Progenitor cell of endocrine pancreas (in vitro differentiated cells): Measurements from ENCODE around the gene MORF4L2. TPM values are rescaled to one million over a fixed set of nuclear protein-coding genes. Genes with fewer than 3 reads are reported as not detected.
"Not testable (repeated sequence)": the region's sequence is repeated elsewhere in the genome, so short reads cannot be mapped to it uniquely, and the experiment has no call there.

ENCODE experiments used
- DNase-seq: peaks from one replicate; pipeline ENCODE4 v3.0.0; 2021; ENCODE audit warnings: low spot score; ENCODE audit not compliant: unreplicated experiment
- H3K27ac Mint-ChIP-seq: 2 replicates; pipeline ENCODE4 v1.8.0; 2021; ENCODE audit warnings: mild to moderate bottlenecking, moderate library complexity, mixed read lengths
- H3K27me3 Mint-ChIP-seq: 2 replicates; pipeline ENCODE4 v1.8.0; 2021; ENCODE audit warnings: mixed read lengths
- H3K36me3 Mint-ChIP-seq: 2 replicates; pipeline ENCODE4 v1.8.0; 2022; ENCODE audit warnings: mixed read lengths; ENCODE audit not compliant: insufficient read depth
- H3K4me1 Mint-ChIP-seq: 2 replicates; pipeline ENCODE4 v1.8.0; 2021; ENCODE audit warnings: low read depth, mixed read lengths
- H3K4me3 Mint-ChIP-seq: 2 replicates; pipeline ENCODE4 v1.8.0; 2021; ENCODE audit warnings: low read depth, mild to moderate bottlenecking, moderate library complexity, mixed read lengths
- H3K9me3 Mint-ChIP-seq: 2 replicates; pipeline ENCODE4 v1.8.0; 2021; ENCODE audit warnings: low read depth, mixed read lengths
- total RNA-seq: library from RNA; stranded (reverse); gene quantifications from 2 replicates; pipeline ENCODE4 v1.2.1, GENCODE V29; 2021
- TF ChIP-seq, protein P1 (sequence below): fragments of 200-600 bp; sonication (generic); IDR thresholded peaks from one replicate; pipeline ENCODE4 v1.5.0; 2021; ENCODE audit warnings: antibody characterized with exemption, mild to moderate bottlenecking; ENCODE audit not compliant: unreplicated experiment

MORF4L2 gene
- total RNA-seq, 1 donor from 2014 or later: 479 TPM

DNA sequence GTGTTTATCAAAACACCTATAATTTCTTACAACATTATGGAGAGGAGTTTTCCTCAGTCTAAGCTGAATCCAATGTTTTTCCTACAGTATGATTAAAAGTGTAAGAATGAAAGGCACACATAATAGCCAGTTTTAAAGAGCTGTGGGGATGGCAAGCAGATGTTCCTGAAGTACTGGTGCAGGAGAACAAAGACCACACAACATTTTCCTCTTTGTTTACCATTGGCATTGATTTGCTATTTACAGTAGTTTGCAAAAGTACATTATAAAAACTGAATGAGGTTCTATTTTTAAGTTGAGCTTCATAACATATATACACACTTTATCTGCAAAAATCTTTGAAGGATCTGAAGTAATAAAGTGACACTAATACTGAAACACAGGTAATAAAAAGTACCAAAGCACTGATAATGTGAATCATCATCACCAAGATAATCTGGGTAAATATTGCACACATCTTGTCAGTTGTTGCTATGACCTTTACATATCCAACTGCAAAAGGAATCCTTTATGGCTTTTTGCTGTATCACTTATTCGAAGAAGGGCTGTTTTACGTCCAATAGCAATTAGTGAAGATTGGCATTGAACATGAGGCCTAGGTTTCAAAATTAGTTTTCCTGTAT is 35.2 kb downstream of the MORF4L2 start:
- DNase-seq: no peak
- H3K9me3 Mint-ChIP-seq: peaks cover 5% of the 10 kb centered on the region
- no peaks in the 10 kb centered on the region for H3K27me3 Mint-ChIP-seq
- H3K4me1 Mint-ChIP-seq: no peaks in the 10 kb centered on the region
- no peak overlapping the region for H3K4me3 Mint-ChIP-seq
- no peak overlapping the region for H3K27ac Mint-ChIP-seq
- no peaks in the 10 kb centered on the region for H3K36me3 Mint-ChIP-seq
- TF ChIP-seq, protein P1, sequence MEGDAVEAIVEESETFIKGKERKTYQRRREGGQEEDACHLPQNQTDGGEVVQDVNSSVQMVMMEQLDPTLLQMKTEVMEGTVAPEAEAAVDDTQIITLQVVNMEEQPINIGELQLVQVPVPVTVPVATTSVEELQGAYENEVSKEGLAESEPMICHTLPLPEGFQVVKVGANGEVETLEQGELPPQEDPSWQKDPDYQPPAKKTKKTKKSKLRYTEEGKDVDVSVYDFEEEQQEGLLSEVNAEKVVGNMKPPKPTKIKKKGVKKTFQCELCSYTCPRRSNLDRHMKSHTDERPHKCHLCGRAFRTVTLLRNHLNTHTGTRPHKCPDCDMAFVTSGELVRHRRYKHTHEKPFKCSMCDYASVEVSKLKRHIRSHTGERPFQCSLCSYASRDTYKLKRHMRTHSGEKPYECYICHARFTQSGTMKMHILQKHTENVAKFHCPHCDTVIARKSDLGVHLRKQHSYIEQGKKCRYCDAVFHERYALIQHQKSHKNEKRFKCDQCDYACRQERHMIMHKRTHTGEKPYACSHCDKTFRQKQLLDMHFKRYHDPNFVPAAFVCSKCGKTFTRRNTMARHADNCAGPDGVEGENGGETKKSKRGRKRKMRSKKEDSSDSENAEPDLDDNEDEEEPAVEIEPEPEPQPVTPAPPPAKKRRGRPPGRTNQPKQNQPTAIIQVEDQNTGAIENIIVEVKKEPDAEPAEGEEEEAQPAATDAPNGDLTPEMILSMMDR: no peak

DNA sequence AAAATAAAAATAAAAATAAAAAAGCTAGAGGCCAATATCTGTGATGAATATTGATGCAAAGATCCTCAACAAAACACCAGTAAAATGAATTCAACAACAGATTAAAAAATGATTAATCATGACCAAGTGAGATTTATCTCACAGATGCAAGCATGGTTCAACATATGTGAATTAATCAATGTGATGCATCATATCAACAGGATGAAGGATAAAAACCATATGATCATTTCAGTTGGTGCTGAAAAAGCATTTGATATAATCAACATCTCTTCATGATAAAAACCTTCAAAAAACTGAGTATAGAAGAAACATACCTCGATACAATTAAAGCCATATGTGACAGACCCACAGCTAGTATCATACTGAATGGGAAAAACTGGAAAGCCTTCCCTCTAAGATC is 38.9 kb downstream of the MORF4L2 start:
- no peak for DNase-seq
- Mint-ChIP-seq H3K36me3 (no peaks in the 10 kb centered on the region), H3K27ac (no peak overlapping the region), H3K4me1 (no peaks in the 10 kb centered on the region), H3K9me3 (peaks cover 9% of the 10 kb centered on the region), H3K4me3 (no peak overlapping the region), H3K27me3 (no peaks in the 10 kb centered on the region)
- TF ChIP-seq, protein P1: no peak

DNA sequence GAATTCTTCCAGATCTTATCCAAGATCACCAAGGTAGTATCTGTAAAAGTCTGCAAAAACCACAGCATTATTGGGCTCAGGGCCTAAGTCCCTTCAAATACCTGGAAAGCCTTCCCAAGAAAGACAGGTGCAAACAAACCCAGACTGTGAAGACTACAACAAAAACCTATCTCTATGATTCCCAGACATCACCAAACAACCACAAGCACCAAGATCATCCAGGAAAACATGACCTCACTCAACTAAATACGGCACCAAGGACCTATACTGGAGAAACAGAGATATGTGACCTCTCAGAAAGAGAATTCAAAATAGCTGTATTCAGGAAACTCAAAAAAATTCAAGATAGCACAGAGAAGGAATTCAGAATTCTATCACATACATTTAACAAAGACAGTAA is 42.4 kb downstream of the MORF4L2 start:
- no peak overlapping the region for H3K27ac Mint-ChIP-seq
- TF ChIP-seq, protein P1: no peak
- peaks cover 9% of the 10 kb centered on the region for H3K9me3 Mint-ChIP-seq
- H3K27me3 Mint-ChIP-seq: no peaks in the 10 kb centered on the region
- H3K4me3 Mint-ChIP-seq: no peak overlapping the region
- H3K36me3 Mint-ChIP-seq: no peaks in the 10 kb centered on the region
- DNase-seq: no peak
- no peaks in the 10 kb centered on the region for H3K4me1 Mint-ChIP-seq

DNA sequence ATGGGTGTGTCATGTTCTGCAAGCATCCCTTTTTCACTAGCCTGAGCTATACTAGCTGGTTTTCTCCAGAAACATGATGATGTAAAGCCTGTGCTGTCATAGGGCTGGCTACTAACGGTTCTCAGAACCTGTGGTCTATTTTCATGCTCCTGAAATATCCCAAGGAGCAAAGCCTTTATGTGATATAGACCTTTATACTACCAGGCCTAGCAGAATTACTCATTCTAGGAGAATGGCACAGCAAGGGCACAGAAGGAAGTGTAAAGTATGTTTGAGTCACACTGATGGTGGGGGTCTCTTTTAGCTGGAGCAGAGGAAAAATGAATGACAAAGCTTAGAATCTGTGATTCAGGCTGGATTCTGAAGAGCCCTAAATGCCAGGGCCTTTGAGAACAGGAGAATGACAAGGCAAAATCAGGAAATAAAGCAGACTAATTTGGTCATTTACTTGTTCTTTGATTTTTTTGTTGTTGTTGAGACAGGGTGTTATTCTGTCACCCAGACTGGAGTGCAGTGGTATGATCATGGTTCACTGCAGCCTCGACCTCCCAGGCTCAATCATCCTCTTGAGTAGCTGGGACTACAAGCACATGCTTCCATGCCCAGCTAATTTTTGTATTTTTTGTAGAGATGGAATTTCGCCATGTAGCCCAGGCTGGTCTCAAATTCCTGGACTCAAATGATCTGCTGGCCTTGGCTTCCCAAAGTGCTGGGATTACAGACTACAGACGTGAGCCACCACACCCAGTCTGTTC is 45.9 kb downstream of the MORF4L2 start:
- no peak overlapping the region for H3K4me3 Mint-ChIP-seq
- H3K27ac Mint-ChIP-seq: no peak overlapping the region
- H3K27me3 Mint-ChIP-seq: no peaks in the 10 kb centered on the region
- TF ChIP-seq, protein P1: no peak
- no peaks in the 10 kb centered on the region for H3K36me3 Mint-ChIP-seq
- H3K9me3 Mint-ChIP-seq: no peaks in the 10 kb centered on the region
- no peak for DNase-seq
- H3K4me1 Mint-ChIP-seq: no peaks in the 10 kb centered on the region

DNA sequence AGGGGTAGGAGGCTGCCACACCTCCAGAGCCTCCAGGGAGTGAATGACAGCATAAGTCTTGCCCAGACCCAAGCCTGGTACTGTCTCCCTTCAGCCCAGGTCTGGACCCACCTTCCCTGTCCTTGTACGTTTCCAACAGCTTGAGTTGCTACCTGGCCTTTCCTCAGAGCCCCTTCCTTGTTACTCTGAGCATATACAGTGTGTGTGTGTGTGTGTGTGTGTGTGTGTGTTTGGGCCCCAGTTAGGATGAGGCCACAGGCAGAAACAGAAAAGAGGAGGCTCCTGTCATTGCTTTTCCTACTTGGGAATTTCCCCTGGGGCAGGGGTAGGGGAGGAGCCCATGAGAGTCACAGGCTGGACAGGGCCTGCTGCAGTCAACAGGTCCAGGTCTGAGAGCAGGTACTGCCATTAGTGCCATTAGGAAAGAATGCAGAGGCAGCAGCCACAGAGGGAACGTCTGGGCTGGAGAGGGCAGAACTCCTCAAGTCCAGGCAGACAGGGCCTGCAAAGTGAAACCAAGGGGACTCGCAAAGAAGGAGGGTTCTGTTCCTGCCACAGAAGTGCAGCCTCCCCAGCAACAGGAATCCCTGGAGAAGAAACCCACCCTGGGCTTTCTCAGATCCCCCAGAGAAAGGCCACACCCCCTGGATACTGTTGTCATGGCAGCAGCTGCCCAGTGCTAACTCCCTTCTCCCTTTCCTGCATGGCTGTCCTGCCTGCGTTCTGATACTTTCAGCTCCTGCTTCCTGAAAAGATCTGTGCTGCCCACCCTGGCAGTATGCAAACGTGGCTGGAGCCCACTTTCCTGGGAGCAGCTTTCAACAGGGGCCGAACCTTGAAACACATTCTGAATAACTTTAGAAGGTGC is 47.8 kb downstream of the MORF4L2 start:
- H3K27ac Mint-ChIP-seq, H3K36me3 Mint-ChIP-seq, H3K27me3 Mint-ChIP-seq, H3K4me1 Mint-ChIP-seq, H3K4me3 Mint-ChIP-seq, H3K9me3 Mint-ChIP-seq, DNase-seq: not testable (repeated sequence)
